Fibroblast of skin of scalp (primary cell): ENCODE measurements around the gene PLD1.
"Not testable (repeated sequence)": the region's sequence is repeated elsewhere in the genome, so short reads cannot be mapped to it uniquely, and the experiment has no call there.

ENCODE experiments used
- DNase-seq: peaks from one replicate; pipeline ENCODE4 v3.0.0-alpha.2; 2013

The PLD1 gene

GRCh38 chr3:171695426-171695825 lies 114.9 kb downstream of the PLD1 start:
- no peak for DNase-seq

- no peak for DNase-seq
These were observed 115.4 kb downstream of the PLD1 start for GRCh38 chr3:171694888-171695287.

GRCh38 chr3:171692551-171692950 lies 117.7 kb downstream of the PLD1 start:
- not testable (repeated sequence) for DNase-seq

- DNase-seq, result no peak
These were observed 118.8 kb downstream of the PLD1 start for GRCh38 chr3:171691485-171691884.

GRCh38 chr3:171690281-171690680 lies 120.0 kb downstream of the PLD1 start:
- no peak for DNase-seq

- no peak for DNase-seq
These were observed 121.7 kb downstream of the PLD1 start for GRCh38 chr3:171688593-171688992.

GRCh38 chr3:171688002-171688401 lies 122.3 kb downstream of the PLD1 start:
- DNase-seq, result no peak

GRCh38 chr3:171687581-171687980 lies 122.7 kb downstream of the PLD1 start:
- DNase-seq, result no peak

GRCh38 chr3:171687064-171687463 lies 123.2 kb downstream of the PLD1 start:
- no peak for DNase-seq

GRCh38 chr3:171685116-171685895 lies 125.0 kb downstream of the PLD1 start:
- no peak for DNase-seq

GRCh38 chr3:171684221-171684620 lies 126.1 kb downstream of the PLD1 start:
- DNase-seq, result no peak

GRCh38 chr3:171682743-171683142 lies 127.5 kb downstream of the PLD1 start:
- no peak for DNase-seq

GRCh38 chr3:171680726-171681411 lies 129.4 kb downstream of the PLD1 start:
- DNase-seq, result no peak

- DNase-seq, result no peak
These were observed 131.3 kb downstream of the PLD1 start for GRCh38 chr3:171678971-171679492.

- DNase-seq, result no peak
These were observed 132.6 kb downstream of the PLD1 start for GRCh38 chr3:171677706-171678105.

- no peak for DNase-seq
These were observed 133.6 kb downstream of the PLD1 start for GRCh38 chr3:171676601-171677175.

- no peak for DNase-seq
These were observed 136.3 kb downstream of the PLD1 start for GRCh38 chr3:171673951-171674350.

GRCh38 chr3:171672538-171672937 lies 137.7 kb downstream of the PLD1 start:
- DNase-seq, result no peak

GRCh38 chr3:171672124-171672523 lies 138.2 kb downstream of the PLD1 start:
- no peak for DNase-seq

- DNase-seq, result no peak
These were observed 138.6 kb downstream of the PLD1 start for GRCh38 chr3:171671709-171672108.

- no peak for DNase-seq
These were observed 143.8 kb downstream of the PLD1 start for GRCh38 chr3:171666516-171666915.

GRCh38 chr3:171663805-171664204 lies 146.5 kb downstream of the PLD1 start:
- DNase-seq, result no peak

- no peak for DNase-seq
These were observed 148.8 kb downstream of the PLD1 start for GRCh38 chr3:171661484-171661883.

- DNase-seq, result no peak
These were observed 150.1 kb downstream of the PLD1 start for GRCh38 chr3:171660188-171660587.
